Smooth muscle cell (in vitro differentiated cells): ENCODE data around the gene ARHGAP44. TPM values are rescaled to one million over a fixed set of nuclear protein-coding genes. Genes with fewer than 3 reads are reported as not detected.

Source experiments
- DNase-seq: peaks from one replicate; lab custom pipeline; 2025; ENCODE audit not compliant: unreplicated experiment; lab: John Stamatoyannopoulos, UW
- H2AFZ ChIP-seq: fragments of 200-600 bp; sonication (generic); 2 replicates; pipeline ENCODE4 v1.6.0; 2016; ENCODE audit warnings: antibody characterized with exemption, low read depth, mild to moderate bottlenecking
- H3F3A ChIP-seq: fragments of 200-600 bp; sonication (generic); 2 replicates; pipeline ENCODE4 v1.6.0; 2017; ENCODE audit warnings: antibody characterized with exemption, low read depth
- H3K27ac ChIP-seq: fragments of 200-600 bp; sonication (generic); 2 replicates; pipeline ENCODE4 v1.5.1; 2016; ENCODE audit warnings: low read depth, mild to moderate bottlenecking
- H3K27me3 ChIP-seq: fragments of 200-600 bp; sonication (generic); 2 replicates; pipeline ENCODE4 v1.6.1; 2016; ENCODE audit warnings: low read depth, mild to moderate bottlenecking
- H3K36me3 ChIP-seq: fragments of 200-600 bp; sonication (generic); 2 replicates; pipeline ENCODE4 v1.5.1; 2016; ENCODE audit warnings: low read depth
- H3K4me1 ChIP-seq: fragments of 200-600 bp; sonication (generic); 2 replicates; pipeline ENCODE4 v1.5.1; 2016; ENCODE audit warnings: low read depth
- H3K4me2 ChIP-seq: fragments of 200-600 bp; sonication (generic); 2 replicates; pipeline ENCODE4 v1.6.0; 2016; ENCODE audit warnings: mild to moderate bottlenecking
- H3K4me3 ChIP-seq: fragments of 200-600 bp; sonication (generic); 2 replicates; pipeline ENCODE4 v1.5.1; 2016; ENCODE audit warnings: mild to moderate bottlenecking
- H3K79me2 ChIP-seq: fragments of 200-600 bp; sonication (generic); 2 replicates; pipeline ENCODE4 v1.6.0; 2016; ENCODE audit warnings: low read depth, mild to moderate bottlenecking
- H3K9ac ChIP-seq: fragments of 200-600 bp; sonication (generic); 2 replicates; pipeline ENCODE4 v1.6.0; 2016; ENCODE audit warnings: low read depth
- H3K9me3 ChIP-seq: fragments of 200-600 bp; sonication (generic); replicated peaks from 2 replicates; pipeline ENCODE4 v1.5.1; 2016; ENCODE audit warnings: low read depth
- H4K20me1 ChIP-seq: fragments of 200-600 bp; sonication (generic); 2 replicates; pipeline ENCODE4 v1.6.0; 2016; ENCODE audit warnings: low read depth
- WGBS: methylation state at CpG from one replicate; pipeline ENCODE4 v1.1.7; 2016; ENCODE audit warnings: low lambda C conversion rate; 5-methylcytosine and 5-hydroxymethylcytosine counted together
- polyA plus RNA-seq: library from polyadenylated mRNA; unstranded; fragments of >200 nt; fragmentation: Nextera tagmentation; extraction: Ambion mirVana; gene quantifications from 2 replicates; pipeline ENCODE4 v1.2.1, GENCODE V29; 2016
- total RNA-seq: library from RNA; depleted of rRNA; stranded (reverse); fragments of >200 nt; gene quantifications from 2 replicates; pipeline ENCODE4 v1.2.3, GENCODE V29; 2014
- TF ChIP-seq, protein P1 (sequence below): fragments of 200-600 bp; sonication (generic); IDR thresholded peaks from 2 replicates; pipeline ENCODE4 v1.5.1; 2017; ENCODE audit warnings: borderline replicate concordance, mild to moderate bottlenecking, antibody characterized with exemption; ENCODE audit not compliant: insufficient read depth, poor library complexity, severe bottlenecking

The ARHGAP44 gene
- total and polyA plus RNA-seq, 2 experiments from 2014 or later = 1.3 to 2.0 TPM

GRCh38 chr17:13001991-13002615 is 212.8 kb downstream of the ARHGAP44 start:
- no peak overlapping the region for H2AFZ ChIP-seq
- DNase-seq = no peak
- peaks cover 6% of the 10 kb centered on the region for H3F3A ChIP-seq
- H3K27ac ChIP-seq = no peak overlapping the region
- H3K4me3 ChIP-seq = no peak overlapping the region
- H3K9ac ChIP-seq = no peak overlapping the region
- peaks cover 7% of the 10 kb centered on the region for H4K20me1 ChIP-seq
- H3K27me3 ChIP-seq = no peaks in the 10 kb centered on the region
- peaks cover 6% of the 10 kb centered on the region for H3K36me3 ChIP-seq
- no peaks in the 10 kb centered on the region for H3K79me2 ChIP-seq
- 94% methylated on average over 15 of the region's 15 CpGs for WGBS
- TF ChIP-seq, protein P1, sequence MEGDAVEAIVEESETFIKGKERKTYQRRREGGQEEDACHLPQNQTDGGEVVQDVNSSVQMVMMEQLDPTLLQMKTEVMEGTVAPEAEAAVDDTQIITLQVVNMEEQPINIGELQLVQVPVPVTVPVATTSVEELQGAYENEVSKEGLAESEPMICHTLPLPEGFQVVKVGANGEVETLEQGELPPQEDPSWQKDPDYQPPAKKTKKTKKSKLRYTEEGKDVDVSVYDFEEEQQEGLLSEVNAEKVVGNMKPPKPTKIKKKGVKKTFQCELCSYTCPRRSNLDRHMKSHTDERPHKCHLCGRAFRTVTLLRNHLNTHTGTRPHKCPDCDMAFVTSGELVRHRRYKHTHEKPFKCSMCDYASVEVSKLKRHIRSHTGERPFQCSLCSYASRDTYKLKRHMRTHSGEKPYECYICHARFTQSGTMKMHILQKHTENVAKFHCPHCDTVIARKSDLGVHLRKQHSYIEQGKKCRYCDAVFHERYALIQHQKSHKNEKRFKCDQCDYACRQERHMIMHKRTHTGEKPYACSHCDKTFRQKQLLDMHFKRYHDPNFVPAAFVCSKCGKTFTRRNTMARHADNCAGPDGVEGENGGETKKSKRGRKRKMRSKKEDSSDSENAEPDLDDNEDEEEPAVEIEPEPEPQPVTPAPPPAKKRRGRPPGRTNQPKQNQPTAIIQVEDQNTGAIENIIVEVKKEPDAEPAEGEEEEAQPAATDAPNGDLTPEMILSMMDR = no peak
- H3K9me3 ChIP-seq = no peaks in the 10 kb centered on the region
- no peak overlapping the region for H3K4me2 ChIP-seq
- no peaks in the 10 kb centered on the region for H3K4me1 ChIP-seq

DNA sequence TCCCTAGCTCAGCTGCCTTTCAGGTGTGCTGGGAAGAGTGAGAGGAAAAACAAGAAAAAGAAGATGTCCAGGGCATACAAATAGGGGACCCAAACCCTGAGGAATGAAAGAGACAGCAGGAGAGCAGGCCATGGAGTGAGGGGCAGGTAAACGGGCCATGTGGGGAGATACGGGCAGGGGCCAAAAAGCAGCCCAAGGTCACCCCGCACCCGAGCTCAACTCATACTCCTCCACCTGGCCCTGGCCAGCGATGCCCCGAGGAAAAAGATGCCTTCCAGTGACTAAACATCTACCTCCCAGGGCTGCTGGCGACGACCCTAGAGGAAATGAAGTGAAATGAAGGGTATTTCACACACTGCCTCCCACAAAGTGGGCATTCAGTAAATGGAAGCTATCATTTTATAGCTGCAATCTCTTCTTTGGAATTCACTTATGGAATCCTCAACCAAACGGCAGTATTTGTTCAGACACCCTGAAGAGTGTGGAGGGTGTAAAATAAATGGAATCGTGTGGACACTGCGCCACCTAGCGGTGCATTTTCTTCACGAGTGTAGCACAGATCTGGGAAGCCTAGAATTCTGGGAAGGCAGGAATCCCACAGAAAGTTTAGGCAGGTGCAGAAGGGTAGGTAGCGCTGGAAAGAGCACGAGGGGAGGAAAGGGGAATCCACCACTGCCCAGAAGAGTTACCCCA is 213.6 kb downstream of the ARHGAP44 start:
- Histone ChIP-seq H3K4me1 (no peaks in the 10 kb centered on the region), H3K4me2 (no peak overlapping the region), H3K4me3 (no peak overlapping the region), H4K20me1 (peaks cover 7% of the 10 kb centered on the region), H3K27ac (no peak overlapping the region), H2AFZ (no peak overlapping the region), H3K27me3 (no peaks in the 10 kb centered on the region), H3K9me3 (no peaks in the 10 kb centered on the region), H3K79me2 (no peaks in the 10 kb centered on the region), H3K36me3 (peaks cover 6% of the 10 kb centered on the region), H3K9ac (no peak overlapping the region), H3F3A (peaks cover 6% of the 10 kb centered on the region)
- DNase-seq = peak; percentile 30
- 53% methylated on average over 14 of the region's 15 CpGs for WGBS
- TF ChIP-seq, protein P1 = peak; percentile 91

- no peak for DNase-seq
- H3K4me2 ChIP-seq = no peak overlapping the region
- H3K27ac ChIP-seq = no peak overlapping the region
- no peaks in the 10 kb centered on the region for H3K9me3 ChIP-seq
- H3K4me1 ChIP-seq = no peaks in the 10 kb centered on the region
- peaks cover 9% of the 10 kb centered on the region for H3K36me3 ChIP-seq
- no peak overlapping the region for H2AFZ ChIP-seq
- TF ChIP-seq, protein P1 = no peak
- H3K79me2 ChIP-seq = no peaks in the 10 kb centered on the region
- no peak overlapping the region for H3K4me3 ChIP-seq
- peaks cover 7% of the 10 kb centered on the region for H4K20me1 ChIP-seq
- no peak overlapping the region for H3K9ac ChIP-seq
- WGBS = 83% methylated on average over 9 of the region's 9 CpGs
- H3K27me3 ChIP-seq = no peaks in the 10 kb centered on the region
- H3F3A ChIP-seq = peaks cover 6% of the 10 kb centered on the region
These were observed 214.2 kb downstream of the ARHGAP44 start for GRCh38 chr17:13003454-13003851.
